Breast epithelium (tissue), 3 donors: ENCODE results near the gene TMEM170B.

Experiments
- CTCF ChIP-seq, 3 donors: fragments of 450-650 bp; IDR thresholded peaks; one replicate each; pipeline ENCODE4 v1.5.1; 2016 to 2017; ENCODE audit warnings: antibody characterized with exemption in 3 of 3, mild to moderate bottlenecking in 3 of 3, moderate library complexity in 3 of 3
- POLR2A ChIP-seq: fragments of 450-650 bp; IDR thresholded peaks from one replicate; pipeline ENCODE4 v1.6.1; 2016; ENCODE audit warnings: antibody characterized with exemption, mild to moderate bottlenecking, moderate library complexity
- POLR2AphosphoS5 ChIP-seq, 3 donors: sonication (generic); formaldehyde crosslinking; IDR thresholded peaks; one replicate each; pipeline ENCODE4 v1.6.1; 2017; ENCODE audit warnings: antibody characterized with exemption in 3 of 3

GRCh38 chr6:11534561-11534960 lies 3.0 kb upstream of the TMEM170B start:
- no peak for TF ChIP-seq CTCF (IDR thresholded peaks at IDR 0.05)
- no peak for TF ChIP-seq POLR2AphosphoS5 (IDR thresholded peaks at IDR 0.05)
- no peak for TF ChIP-seq POLR2A
